LNCAP (cell line): ENCODE results near the gene SLC4A8.

Source experiments
- TF ChIP-seq, protein P1 (sequence below): fragments of 450-650 bp; IDR thresholded peaks from 2 replicates; pipeline ENCODE4 v1.5.1; 2017; ENCODE audit warnings: mild to moderate bottlenecking

The SLC4A8 gene

DNA sequence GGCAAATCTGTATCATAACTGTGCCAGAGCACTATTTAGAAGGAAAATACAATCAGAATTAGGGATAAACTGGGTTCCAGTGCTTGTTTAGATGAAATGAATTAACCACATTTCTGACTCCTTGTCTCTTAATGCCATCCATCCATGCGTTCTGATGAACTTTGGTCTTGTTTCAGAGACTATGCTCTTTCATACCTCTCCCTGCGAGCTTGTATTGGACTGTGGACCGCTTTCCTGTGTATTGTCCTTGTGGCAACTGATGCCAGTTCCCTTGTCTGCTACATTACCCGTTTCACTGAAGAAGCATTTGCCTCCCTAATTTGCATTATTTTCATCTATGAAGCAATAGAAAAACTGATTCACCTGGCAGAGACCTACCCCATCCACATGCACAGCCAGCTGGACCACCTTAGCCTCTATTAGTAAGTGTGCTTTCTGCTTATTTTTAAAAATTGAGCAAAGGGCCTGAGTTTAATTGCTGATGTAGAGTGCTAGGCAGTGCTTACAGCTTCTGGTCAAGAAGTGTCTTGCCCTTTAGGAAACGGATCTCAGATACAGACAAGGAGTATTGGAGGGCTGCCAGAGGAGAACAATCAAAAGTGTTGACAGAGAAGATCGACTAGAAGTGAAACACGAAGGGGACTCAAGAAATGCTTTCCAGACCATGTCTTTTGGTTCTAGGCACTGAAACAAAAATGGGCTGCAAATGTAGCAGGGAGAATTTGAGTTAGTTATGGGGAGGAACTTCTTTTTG, 46.7 kb downstream of the SLC4A8 start:
- TF ChIP-seq, protein P1, sequence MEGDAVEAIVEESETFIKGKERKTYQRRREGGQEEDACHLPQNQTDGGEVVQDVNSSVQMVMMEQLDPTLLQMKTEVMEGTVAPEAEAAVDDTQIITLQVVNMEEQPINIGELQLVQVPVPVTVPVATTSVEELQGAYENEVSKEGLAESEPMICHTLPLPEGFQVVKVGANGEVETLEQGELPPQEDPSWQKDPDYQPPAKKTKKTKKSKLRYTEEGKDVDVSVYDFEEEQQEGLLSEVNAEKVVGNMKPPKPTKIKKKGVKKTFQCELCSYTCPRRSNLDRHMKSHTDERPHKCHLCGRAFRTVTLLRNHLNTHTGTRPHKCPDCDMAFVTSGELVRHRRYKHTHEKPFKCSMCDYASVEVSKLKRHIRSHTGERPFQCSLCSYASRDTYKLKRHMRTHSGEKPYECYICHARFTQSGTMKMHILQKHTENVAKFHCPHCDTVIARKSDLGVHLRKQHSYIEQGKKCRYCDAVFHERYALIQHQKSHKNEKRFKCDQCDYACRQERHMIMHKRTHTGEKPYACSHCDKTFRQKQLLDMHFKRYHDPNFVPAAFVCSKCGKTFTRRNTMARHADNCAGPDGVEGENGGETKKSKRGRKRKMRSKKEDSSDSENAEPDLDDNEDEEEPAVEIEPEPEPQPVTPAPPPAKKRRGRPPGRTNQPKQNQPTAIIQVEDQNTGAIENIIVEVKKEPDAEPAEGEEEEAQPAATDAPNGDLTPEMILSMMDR = no peak

DNA sequence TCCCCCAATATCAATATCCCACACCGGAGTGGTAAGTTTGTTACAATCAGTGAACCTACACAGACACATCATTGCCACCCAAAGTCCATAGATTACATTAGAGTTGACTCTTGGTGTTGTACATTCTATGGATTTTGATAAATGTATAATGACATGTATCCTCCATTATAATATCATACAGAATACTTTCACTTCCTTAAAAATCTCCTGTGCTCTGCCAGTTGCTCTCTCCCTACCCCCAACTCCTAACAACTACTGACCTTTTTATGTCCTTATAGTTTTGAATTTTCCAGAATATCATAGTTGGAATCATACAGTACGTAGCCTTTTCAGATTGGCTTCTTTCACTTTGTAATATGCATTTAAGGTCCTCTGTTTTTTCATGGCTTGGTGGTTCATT, 48.4 kb downstream of the SLC4A8 start:
- TF ChIP-seq, protein P1 = no peak

DNA sequence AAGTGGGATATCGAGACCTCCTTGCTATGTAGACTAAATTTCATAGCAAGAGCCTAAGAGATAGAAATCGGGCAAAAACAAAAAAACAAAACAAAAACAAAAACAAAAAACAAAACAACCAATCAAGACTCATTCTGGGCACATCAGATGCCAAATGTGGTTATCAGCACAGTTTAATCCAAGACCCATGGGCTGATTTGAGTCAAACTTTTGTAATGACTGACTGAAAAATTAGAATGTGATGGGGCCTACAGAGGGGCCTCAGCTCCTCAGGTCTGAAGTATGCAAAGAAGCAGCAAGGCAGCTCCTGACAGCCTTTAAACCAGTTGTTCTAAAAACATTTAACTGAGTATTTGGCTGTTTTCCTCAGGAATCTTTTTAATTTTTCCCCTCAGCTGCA, 49.3 kb downstream of the SLC4A8 start:
- TF ChIP-seq, protein P1 = no peak

DNA sequence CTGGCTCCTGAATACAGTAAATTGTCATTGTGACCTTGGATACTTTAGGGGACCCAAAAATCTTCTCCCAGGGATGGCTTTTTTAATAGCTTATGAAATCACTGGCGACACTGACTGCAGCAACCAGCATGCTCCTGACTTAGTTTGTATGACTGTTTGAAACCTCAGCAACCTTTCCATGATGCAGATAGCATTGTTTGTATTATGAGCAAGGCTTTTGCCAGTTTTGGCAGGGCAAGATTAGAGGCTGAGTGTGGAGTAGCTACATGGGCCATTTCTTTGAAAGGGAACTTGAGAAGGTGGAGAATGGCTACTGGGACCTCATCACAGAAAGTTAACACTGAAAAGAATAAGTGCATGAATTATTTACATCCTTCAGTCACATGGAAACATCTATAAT, 50.9 kb downstream of the SLC4A8 start:
- TF ChIP-seq, protein P1 = no peak

DNA sequence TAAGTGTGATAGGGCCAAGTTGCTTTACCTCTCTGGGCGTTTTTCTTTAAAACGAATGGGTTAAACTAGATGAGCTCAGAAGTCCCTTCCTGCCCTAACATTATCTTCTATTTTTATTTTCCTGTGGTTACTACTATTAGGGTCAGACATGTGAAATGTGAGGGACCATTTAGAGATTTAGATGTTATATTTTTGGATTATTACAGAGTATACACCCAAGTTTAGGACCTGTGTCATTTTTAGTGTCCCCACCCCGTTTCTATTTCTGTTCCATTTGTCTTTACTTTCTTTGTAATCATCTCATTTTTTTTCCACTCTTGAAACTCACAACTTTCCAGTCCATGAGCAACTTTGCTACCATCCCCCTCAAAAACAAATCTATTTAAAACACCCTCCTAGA, 56.3 kb downstream of the SLC4A8 start:
- TF ChIP-seq, protein P1 = no peak

DNA sequence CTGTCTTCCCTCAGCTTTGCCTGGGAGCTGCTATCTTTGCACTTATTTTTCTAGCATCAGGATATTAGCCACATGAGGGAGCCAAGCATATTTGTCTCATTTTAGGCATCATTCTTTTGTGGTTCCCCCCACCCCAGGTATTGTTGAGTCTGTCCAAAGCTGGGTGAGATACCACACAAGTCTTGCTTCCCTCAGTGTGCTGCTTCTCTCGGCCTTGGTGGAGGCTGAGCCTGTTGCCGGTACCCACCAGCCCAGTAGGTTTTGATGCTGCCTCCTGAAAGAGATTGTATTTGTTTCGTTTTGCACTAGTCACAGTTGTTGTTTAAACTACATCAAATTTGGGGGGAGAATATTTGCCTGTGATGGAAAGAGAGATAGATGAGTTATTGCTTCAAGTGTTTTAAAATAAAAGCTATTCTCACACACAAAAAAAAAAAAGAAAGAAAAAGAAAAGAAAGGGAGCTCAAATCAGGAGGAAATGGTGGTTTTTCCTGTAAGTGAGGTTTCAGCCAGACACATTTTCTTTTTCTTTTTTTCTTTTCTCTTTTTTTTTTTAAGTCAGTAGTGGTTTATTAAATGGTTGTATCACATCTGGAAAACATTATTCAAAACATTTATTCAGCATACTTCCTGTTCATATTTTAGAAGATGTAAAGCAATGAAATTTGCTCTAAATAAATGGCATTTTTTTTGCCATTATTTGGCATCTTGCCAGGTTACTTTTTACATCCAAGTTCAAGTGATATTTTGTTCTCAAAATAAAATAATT, 58.5 kb downstream of the SLC4A8 start:
- TF ChIP-seq, protein P1 = no peak

DNA sequence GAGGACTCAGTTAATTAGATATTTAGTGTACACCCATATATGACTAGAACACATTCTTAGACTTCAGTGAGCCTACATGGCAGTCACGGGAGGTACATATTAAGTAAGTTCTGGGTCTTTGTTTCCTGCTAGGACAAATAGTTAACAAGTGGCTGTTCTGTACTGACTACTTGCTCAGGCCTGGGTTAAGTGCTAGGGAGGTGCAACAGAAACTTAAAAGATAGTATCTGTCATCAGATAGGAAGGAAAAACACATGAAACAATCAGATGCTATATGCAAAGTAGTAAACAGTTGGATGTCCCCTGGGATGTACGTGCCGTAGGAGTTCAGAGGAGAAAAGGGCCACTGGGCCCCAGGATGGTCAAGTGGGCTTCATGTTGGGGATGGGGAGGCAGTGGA, 59.5 kb downstream of the SLC4A8 start:
- TF ChIP-seq, protein P1 = no peak
